Measurements from ENCODE around the gene COL5A1. TPM values are rescaled to one million over a fixed set of nuclear protein-coding genes. Genes with fewer than 3 reads are reported as not detected.
"Not testable (repeated sequence)": the region's sequence is repeated elsewhere in the genome, so short reads cannot be mapped to it uniquely, and the experiment has no call there.

The COL5A1 gene
- total RNA-seq, 8 experiments from 2014 or later: 1.9 to 141 (median 3.6) TPM

GRCh38 chr9:134699343-134699740, 57.7 kb downstream of the COL5A1 start:
- no peak for ATAC-seq (replicated peaks in 6 of 8)
- 82 to 100% (median 97%) methylated on average over 1 to 3 of the region's 6 CpGs; no CpG with 5 or more reads in 6 of the 10 experiments for WGBS, 10 experiments
- in situ Hi-C loops (cut with MboI; ENCODE audit: low pct_unique_long_range_greater_than_20kb in 2 of 9, low sequenced_read_pairs in 9 of 9, unreplicated experiment in 9 of 9): loop anchor here in 3 of 9 experiments (10.0 to 25.0 kb wide), 3 partner anchors 45 to 713 kb away; no protein-coding TSS in a partner anchor
- Histone ChIP-seq H3K4me1 (replicated peaks in 1 of 2) (peaks cover 4 to 8% of the 10 kb centered on the region in 2 donors), H3K4me3 (no peak overlapping the region), H3K27ac (no peak overlapping the region)

DNA sequence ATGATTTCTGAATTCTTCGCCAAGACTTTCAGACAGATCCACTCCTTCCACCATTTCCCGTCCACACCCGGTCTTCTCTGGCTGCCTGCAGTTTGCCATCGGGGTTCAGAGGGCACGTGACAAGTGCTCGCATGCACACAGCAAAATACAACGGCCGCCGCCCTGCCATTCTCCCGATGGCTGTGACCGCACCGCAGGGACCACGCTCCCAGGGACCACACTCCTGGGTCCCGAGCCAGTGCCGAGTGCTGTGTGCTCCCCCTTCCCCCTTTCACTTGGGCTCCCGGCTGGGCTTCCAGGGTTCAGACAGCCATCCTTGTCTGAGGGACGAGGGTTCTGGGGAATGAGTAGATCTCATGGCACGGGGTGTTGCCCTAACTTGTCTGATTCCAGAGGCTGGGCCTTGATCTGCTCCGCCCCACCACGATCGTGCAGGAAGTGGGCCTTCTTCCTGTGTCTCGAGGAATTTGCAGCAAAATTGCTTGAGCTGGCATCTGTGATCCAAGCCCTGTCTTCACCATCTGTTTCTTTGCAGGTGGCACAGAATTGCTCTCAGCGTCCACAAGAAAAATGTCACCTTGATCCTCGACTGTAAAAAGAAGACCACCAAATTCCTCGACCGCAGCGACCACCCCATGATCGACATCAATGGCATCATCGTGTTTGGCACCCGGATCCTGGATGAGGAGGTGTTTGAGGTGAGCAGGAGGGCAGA, 59.2 kb downstream of the COL5A1 start:
- no peak for ATAC-seq (replicated peaks in 6 of 8)
- WGBS, 10 experiments: 68 to 100% (median 89%) methylated on average over 2 to 12 of the region's 30 CpGs; no CpG with 5 or more reads in 1 of the 10 experiments
- in situ Hi-C loops (cut with MboI; ENCODE audit: low pct_unique_long_range_greater_than_20kb in 2 of 9, low sequenced_read_pairs in 9 of 9, unreplicated experiment in 9 of 9): no loop called here
- H3K27ac ChIP-seq: no peak overlapping the region
- peaks cover 13 to 18% of the 10 kb centered on the region in 2 donors for H3K4me1 ChIP-seq (replicated peaks in 1 of 2)
- no peak overlapping the region for H3K4me3 ChIP-seq

- 97 to 100% (median 100%) methylated on average over 1 to 6 of the region's 22 CpGs; no CpG with 5 or more reads in 7 of the 10 experiments for WGBS, 10 experiments
- H3K27ac ChIP-seq: no peak overlapping the region
- H3K4me1 ChIP-seq (replicated peaks in 1 of 2): peaks cover 16 to 21% of the 10 kb centered on the region in 2 donors
- no peak for ATAC-seq (replicated peaks in 6 of 8)
- in situ Hi-C loops (cut with MboI; ENCODE audit: low pct_unique_long_range_greater_than_20kb in 2 of 9, low sequenced_read_pairs in 9 of 9, unreplicated experiment in 9 of 9): no loop called here
- H3K4me3 ChIP-seq: no peak overlapping the region
Measured at GRCh38 chr9:134701581-134702259, 60.1 kb downstream of the COL5A1 start.

DNA sequence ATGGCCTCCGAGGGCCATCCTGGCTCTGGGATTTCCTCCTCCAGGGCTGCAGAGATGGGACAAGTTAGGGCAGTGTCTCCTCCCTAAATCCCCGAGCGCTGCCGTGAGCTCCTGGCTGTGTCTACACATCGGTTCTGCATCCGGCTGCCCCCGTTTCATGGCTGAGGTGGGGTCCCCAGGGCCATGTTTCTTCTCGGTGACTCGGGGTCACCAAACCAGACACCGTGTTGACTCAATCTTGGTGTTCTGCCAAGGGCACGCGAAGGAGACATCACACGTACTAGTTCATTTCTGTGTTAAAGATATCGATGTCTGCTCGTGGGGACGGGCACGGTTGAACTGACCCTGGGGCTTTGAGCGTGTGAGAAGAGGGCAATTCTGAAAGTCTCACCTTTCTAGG, 60.7 kb downstream of the COL5A1 start:
- WGBS, 10 experiments: 89 to 100% (median 100%) methylated on average over 1 to 10 of the region's 18 CpGs; no CpG with 5 or more reads in 5 of the 10 experiments
- in situ Hi-C loops (cut with MboI; ENCODE audit: low pct_unique_long_range_greater_than_20kb in 2 of 9, low sequenced_read_pairs in 9 of 9, unreplicated experiment in 9 of 9): no loop called here
- Histone ChIP-seq H3K4me3 (no peak overlapping the region), H3K27ac (no peak overlapping the region), H3K4me1 (replicated peaks in 1 of 2) (peaks cover 21 to 24% of the 10 kb centered on the region in 2 donors)
- no peak for ATAC-seq (replicated peaks in 6 of 8)

GRCh38 chr9:134703730-134704114, 62.1 kb downstream of the COL5A1 start:
- in situ Hi-C loops (cut with MboI; ENCODE audit: low pct_unique_long_range_greater_than_20kb in 2 of 9, low sequenced_read_pairs in 9 of 9, unreplicated experiment in 9 of 9); ATAC-seq (replicated peaks in 6 of 8); H3K4me3 ChIP-seq; H3K27ac ChIP-seq: not testable (repeated sequence)
- H3K4me1 ChIP-seq (replicated peaks in 1 of 2): peaks cover 34 to 37% of the 10 kb centered on the region in 2 donors
- 60% methylated on average over 3 of the region's 13 CpGs; no CpG with 5 or more reads in 9 of the 10 experiments for WGBS, 10 experiments

DNA sequence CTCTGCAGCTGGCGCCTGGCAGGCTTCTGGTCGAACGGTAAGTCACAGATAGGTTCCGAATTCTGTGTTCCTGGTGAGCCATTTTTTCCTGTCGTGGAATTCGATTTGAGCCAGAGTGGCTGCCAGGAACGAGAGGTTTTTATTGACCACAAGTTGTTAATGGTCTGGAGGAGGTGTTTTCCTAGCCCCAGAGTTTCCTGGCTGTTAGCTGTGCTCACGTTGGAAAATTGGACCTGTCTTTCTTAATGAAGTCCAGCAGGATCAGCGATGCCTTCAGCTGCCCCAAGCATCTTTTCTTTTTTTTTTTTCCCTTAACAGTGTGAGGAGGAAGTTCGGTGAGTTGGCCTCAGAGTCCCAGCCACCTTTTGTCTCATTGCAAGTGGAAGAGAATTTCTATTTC, 62.9 kb downstream of the COL5A1 start:
- 0 to 65% (median 52%) methylated on average over 1 to 9 of the region's 10 CpGs; no CpG with 5 or more reads in 3 of the 10 experiments for WGBS, 10 experiments
- in situ Hi-C loops (cut with MboI; ENCODE audit: low pct_unique_long_range_greater_than_20kb in 2 of 9, low sequenced_read_pairs in 9 of 9, unreplicated experiment in 9 of 9): no loop called here
- Histone ChIP-seq H3K4me3 (no peak overlapping the region), H3K4me1 (replicated peaks in 1 of 2) (peaks cover 32 to 34% of the 10 kb centered on the region in 2 donors), H3K27ac (no peak overlapping the region)
- ATAC-seq (replicated peaks in 6 of 8): no peak

DNA sequence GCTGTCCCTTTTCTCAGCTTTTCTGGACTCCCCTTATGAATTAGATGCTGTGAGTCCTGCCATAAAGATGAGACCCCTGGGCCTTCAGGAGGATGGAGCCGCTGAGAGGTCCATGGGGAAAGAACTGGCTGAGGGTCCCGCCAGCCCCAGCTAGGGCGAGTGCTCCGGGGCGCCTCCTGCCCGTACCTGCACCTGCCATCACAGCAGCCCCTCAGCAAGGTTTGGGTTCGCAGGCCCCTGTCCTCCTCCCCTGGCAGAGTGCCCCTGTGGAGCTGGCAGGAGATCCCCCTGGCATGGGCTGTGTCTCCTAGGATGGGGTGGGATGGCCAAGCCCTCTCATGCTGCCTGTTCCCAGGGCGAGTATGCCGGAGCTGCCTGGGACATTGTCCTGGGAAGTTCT, 64.2 kb downstream of the COL5A1 start:
- Histone ChIP-seq H3K4me1 (replicated peaks in 1 of 2) (peaks cover 32 to 34% of the 10 kb centered on the region in 2 donors), H3K4me3 (no peak overlapping the region), H3K27ac (no peak overlapping the region)
- no peak for ATAC-seq (replicated peaks in 6 of 8)
- WGBS, 10 experiments: 50% methylated on average over 2 of the region's 9 CpGs; no CpG with 5 or more reads in 9 of the 10 experiments
- in situ Hi-C loops (cut with MboI; ENCODE audit: low pct_unique_long_range_greater_than_20kb in 2 of 9, low sequenced_read_pairs in 9 of 9, unreplicated experiment in 9 of 9): no loop called here

DNA sequence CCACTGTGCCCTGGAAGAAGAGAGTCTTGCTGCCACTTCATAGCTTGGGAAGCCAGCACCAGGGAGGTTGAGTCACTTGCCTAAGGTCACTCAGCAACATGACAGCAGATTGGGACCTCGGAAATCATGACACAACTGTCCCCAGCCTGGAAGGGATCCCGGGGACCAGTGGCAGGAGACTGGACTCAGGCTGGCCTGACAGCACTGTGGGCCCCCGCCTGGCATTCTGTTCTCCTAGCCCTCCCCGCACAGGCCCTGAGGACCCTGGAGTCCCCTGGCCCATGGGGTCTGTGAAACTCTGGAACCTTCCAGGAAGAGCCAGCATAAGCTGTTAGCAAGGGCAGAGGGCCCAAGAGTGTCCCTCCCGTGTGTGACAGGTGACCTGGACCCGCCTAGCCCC, 64.9 kb downstream of the COL5A1 start:
- in situ Hi-C loops (cut with MboI; ENCODE audit: low pct_unique_long_range_greater_than_20kb in 2 of 9, low sequenced_read_pairs in 9 of 9, unreplicated experiment in 9 of 9): no loop called here
- WGBS, 10 experiments: 80% methylated on average over 1 of the region's 6 CpGs; no CpG with 5 or more reads in 9 of the 10 experiments
- peaks cover 32 to 34% of the 10 kb centered on the region in 2 donors for H3K4me1 ChIP-seq (replicated peaks in 1 of 2)
- H3K4me3 ChIP-seq: no peak overlapping the region
- H3K27ac ChIP-seq: peak overlapping the region; percentile 71 to 81
- ATAC-seq (replicated peaks in 6 of 8): no peak

- Histone ChIP-seq H3K4me3 (no peak overlapping the region), H3K4me1 (replicated peaks in 1 of 2) (peaks cover 32 to 34% of the 10 kb centered on the region in 2 donors), H3K27ac (peak overlapping the region; percentile 71 to 87)
- ATAC-seq (replicated peaks in 6 of 8): peak; percentile 33 to 93 (median 91)
- 20 to 100% (median 58%) methylated on average over 1 to 6 of the region's 19 CpGs; no CpG with 5 or more reads in 5 of the 10 experiments for WGBS, 10 experiments
- in situ Hi-C loops (cut with MboI; ENCODE audit: low pct_unique_long_range_greater_than_20kb in 2 of 9, low sequenced_read_pairs in 9 of 9, unreplicated experiment in 9 of 9): no loop called here
Measured at GRCh38 chr9:134707031-134707680, 65.6 kb downstream of the COL5A1 start.

- H3K27ac ChIP-seq: peak overlapping the region; percentile 61 to 87
- in situ Hi-C loops (cut with MboI; ENCODE audit: low pct_unique_long_range_greater_than_20kb in 2 of 9, low sequenced_read_pairs in 9 of 9, unreplicated experiment in 9 of 9): no loop called here
- peak in 3 of 8 experiments; percentile 8 to 11 (median 11) for ATAC-seq (replicated peaks in 6 of 8)
Measured at GRCh38 chr9:134707731-134708671, 66.4 kb downstream of the COL5A1 start.

GRCh38 chr9:134708672-134709038, 67.1 kb downstream of the COL5A1 start:
- in situ Hi-C loops (cut with MboI; ENCODE audit: low pct_unique_long_range_greater_than_20kb in 2 of 9, low sequenced_read_pairs in 9 of 9, unreplicated experiment in 9 of 9): no loop called here
- ATAC-seq (replicated peaks in 6 of 8): no peak
- Histone ChIP-seq H3K4me1 (replicated peaks in 1 of 2) (peaks cover 32 to 34% of the 10 kb centered on the region in 2 donors), H3K4me3 (no peak overlapping the region), H3K27ac (peak overlapping the region in 1 of 2 donors; percentile 61)
- WGBS, 10 experiments: 81 to 96% (median 90%) methylated on average over 2 to 9 of the region's 11 CpGs; no CpG with 5 or more reads in 7 of the 10 experiments

More at GRCh38 chr9:134707731-134708671, 66.4 kb downstream of the COL5A1 start:
- Histone ChIP-seq H3K4me1 (replicated peaks in 1 of 2) (peaks cover 32 to 34% of the 10 kb centered on the region in 2 donors), H3K4me3 (no peak overlapping the region)
- WGBS, 10 experiments: 80 to 100% (median 84%) methylated on average over 1 to 10 of the region's 32 CpGs; no CpG with 5 or more reads in 4 of the 10 experiments

All from motor neuron (in vitro differentiated cells).